ENCODE results near the gene EPSTI1.
A peak's percentile ranks its signal among the peaks of the same experiment; 100 is the strongest.
"Not testable (repeated sequence)": the region's sequence is repeated elsewhere in the genome, so short reads cannot be mapped to it uniquely, and the experiment has no call there.

Gene EPSTI1

GRCh38 chr13:43005460-43006236 lies 13.6 kb upstream of the EPSTI1 start:
- peak; percentile 73 for DNase-seq

GRCh38 chr13:43003729-43004128 lies 11.7 kb upstream of the EPSTI1 start:
- no peak for DNase-seq

DNA sequence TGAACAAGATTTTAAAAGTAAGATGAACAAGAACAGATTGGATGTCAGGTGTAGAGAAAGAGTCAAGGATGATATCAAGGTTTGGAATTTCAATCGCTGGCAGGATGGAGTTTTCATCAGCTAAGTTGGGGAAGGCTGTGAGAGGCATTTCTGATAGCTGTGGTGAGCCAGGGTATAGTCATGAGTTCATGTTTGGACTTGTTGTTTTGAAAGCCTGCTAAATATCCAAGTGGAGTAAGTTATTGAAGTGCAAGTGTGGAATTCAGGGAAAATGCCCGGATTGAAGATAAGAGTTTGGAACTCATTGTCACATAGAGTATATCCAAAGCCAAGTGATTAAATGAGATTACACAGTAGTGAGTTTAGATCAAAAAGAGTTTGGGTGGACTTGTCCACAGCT lies 11.0 kb upstream of the EPSTI1 start:
- DNase-seq = peak; percentile 41

DNA sequence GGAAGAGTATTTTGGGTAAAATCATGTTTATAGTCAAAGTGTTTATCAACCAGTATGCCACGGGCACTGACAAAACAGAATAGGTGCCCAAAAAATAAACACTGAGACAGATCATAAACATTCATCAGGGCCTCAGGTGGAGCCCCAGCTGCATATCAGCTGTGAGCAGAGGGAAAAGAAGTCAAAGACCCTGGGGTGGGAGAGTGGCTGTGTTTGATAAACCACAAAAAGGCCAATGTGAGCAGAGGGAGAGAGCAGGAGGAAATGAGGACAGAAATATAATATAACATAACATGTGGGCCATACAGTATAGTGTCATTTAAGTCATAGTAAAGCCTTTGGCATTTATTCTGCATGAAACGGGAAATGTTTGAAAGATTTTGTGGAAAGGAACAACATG lies 10.0 kb upstream of the EPSTI1 start:
- DNase-seq = no peak

DNA sequence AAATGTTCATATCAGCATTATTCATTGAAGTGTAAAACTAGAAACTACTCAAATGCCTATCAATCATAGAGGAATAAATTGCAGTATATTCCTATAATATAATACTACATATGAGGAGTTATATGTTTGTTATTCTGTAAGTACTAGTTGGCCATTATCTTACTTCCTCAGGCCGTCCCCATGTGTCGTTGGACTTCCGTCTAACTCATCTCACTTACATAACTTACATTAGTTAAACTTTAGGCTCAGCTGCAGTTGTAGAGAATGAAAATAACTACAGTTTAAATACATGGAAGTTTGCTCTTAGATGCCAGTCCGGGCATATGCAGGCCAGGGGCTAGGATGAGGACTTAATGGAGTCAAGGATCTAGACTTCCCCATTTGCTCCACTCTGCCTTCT lies 8.6 kb upstream of the EPSTI1 start:
- DNase-seq = no peak

GRCh38 chr13:42999491-42999890 lies 7.5 kb upstream of the EPSTI1 start:
- DNase-seq = no peak

GRCh38 chr13:42997381-42997780 lies 5.3 kb upstream of the EPSTI1 start:
- peak; percentile 93 for DNase-seq

GRCh38 chr13:42996584-42996983 lies 4.5 kb upstream of the EPSTI1 start:
- DNase-seq = peak; percentile 97

DNA sequence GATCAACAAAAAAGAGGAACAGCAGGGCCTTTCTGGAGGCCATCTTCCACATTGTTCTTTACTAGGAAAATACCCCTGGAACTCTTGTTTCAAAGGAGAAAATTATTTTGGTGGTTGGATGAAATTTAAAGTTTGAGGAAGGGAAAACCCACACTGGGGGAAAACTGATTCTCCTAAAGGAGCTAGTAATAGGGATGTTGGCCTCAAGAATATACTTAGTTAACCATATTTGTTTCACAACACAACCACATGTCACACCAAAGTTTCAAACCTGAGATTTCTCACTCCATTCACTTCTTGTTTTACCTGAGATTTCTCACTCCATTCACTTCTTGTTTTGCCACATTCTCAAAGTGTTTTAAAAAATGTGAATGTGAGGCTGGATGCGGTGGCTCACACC lies 2.8 kb upstream of the EPSTI1 start:
- DNase-seq = no peak

GRCh38 chr13:42992764-42993122 lies 702 bp upstream of the EPSTI1 start:
- no peak for DNase-seq

GRCh38 chr13:42991233-42991897 lies 676 bp downstream of the EPSTI1 start:
- DNase-seq = not testable (repeated sequence)

- peak; percentile 76 for DNase-seq
Measured at GRCh38 chr13:42990291-42991232, 1.5 kb downstream of the EPSTI1 start.

DNA sequence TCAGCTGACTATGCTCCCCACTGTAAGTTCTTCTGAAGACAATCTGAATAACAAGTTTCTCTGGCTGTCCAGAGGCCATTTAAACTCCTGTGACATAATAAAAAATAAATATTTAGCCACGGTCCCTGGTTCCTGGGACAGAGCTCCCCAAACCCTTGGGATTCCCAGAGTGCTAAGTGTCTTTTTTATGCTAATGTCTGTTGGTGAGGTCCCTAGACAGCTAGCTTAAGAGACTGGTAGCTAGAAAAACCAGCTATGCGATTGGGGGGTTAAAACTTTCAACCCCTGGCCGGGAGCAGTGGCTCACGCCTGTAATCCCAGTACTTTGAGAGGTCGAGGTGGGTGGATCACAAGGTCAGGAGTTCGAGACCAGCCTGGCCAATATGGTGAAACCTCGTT lies 5.9 kb downstream of the EPSTI1 start:
- DNase-seq = no peak

GRCh38 chr13:42985312-42986175 lies 6.5 kb downstream of the EPSTI1 start:
- no peak for DNase-seq

GRCh38 chr13:42984691-42985090 lies 7.3 kb downstream of the EPSTI1 start:
- no peak for DNase-seq

DNA sequence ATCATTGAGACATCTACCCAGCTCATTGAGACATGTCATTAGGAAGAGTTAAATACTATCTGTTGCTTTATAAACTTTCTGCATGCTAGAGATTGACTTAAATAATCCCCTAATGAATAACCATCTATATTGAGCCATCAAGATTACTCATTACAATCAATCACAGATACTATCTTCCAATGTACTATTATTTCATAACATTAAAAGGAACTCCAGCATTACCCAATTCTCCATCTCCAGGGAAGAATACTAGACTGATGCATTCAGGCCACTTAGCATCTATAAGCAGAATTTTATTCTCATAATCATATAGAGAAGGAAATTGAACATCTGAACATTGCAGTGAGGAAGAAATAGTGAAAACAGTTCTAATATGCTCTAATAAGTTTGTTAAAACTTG lies 8.0 kb downstream of the EPSTI1 start:
- DNase-seq = no peak

DNA sequence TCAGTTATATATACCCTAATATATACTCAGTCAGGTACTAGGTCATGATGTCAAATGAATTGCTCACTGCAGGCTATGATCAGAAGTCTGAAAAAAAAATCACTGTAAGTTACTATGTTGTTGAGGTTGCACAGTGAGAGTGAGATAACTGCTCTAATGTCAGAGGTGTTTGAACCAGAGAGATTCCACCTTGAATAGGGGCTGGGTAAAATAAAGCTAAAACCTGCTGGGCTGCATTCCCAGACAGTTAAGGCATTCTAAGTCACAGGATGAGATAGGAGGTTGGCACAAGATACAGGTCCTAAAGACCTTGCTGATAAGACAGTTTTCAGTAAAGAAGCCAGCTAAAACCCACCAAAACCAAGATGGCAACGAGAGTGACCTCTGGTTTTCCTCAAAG lies 10.2 kb downstream of the EPSTI1 start:
- DNase-seq = no peak

- peak; percentile 94 for DNase-seq
Measured at GRCh38 chr13:42981317-42981716, 10.7 kb downstream of the EPSTI1 start.

DNA sequence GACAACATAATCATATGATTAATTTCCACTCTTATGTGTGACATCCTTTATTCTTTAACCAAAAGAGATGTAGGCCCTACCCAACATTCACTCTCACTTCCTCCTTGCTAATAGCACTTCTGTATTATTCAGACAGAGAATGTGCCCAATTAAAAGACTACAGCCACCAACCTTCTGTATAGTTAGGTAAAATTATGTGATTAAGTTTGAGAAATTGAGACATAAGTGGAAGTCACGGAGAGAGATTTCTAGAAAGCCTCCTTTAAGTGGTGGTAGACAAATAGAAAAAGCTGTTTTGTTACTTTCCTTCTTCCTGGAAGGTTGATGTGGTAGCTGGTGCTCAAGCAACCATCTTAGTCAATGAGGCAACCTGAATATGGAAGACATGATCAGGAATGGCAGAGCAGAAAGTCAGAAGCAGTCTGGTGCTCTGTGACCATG lies 14.8 kb downstream of the EPSTI1 start:
- no peak for DNase-seq

- no peak for DNase-seq
Measured at GRCh38 chr13:42976066-42976465, 16.0 kb downstream of the EPSTI1 start.

DNA sequence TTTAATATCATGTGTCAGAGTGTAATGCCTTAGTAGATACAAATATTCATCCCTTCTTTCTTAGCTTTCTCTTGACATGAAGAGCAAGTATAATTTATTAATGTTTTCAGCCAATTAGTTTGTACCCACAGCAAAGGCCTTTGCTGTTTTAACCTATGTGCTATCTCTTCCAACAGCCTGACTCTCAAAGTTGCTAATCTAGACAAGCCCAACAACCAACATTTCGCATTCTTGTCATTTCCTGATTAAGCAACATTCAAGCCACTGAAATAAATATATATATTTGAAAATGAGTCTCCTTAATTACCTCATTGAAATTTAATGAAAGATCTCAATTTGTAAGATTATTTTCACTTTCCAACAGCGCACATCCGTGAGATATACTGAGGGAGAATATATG lies 18.5 kb downstream of the EPSTI1 start:
- peak; percentile 41 for DNase-seq

GRCh38 chr13:42971691-42972347 lies 20.2 kb downstream of the EPSTI1 start:
- peak; percentile 72 for DNase-seq

All from fibroblast of skin of right biceps (primary cell).